Fibroblast of peridontal ligament (primary cell): ENCODE measurements around the gene OR1Q1.
"Not testable (repeated sequence)": the region's sequence is repeated elsewhere in the genome, so short reads cannot be mapped to it uniquely, and the experiment has no call there.

Source experiments
- DNase-seq: peaks from one replicate; pipeline ENCODE4 v3.0.0-alpha.2; 2010; ENCODE audit errors: extremely low read depth

The OR1Q1 gene, protein sequence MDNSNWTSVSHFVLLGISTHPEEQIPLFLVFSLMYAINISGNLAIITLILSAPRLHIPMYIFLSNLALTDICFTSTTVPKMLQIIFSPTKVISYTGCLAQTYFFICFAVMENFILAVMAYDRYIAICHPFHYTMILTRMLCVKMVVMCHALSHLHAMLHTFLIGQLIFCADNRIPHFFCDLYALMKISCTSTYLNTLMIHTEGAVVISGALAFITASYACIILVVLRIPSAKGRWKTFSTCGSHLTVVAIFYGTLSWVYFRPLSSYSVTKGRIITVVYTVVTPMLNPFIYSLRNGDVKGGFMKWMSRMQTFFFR

DNA sequence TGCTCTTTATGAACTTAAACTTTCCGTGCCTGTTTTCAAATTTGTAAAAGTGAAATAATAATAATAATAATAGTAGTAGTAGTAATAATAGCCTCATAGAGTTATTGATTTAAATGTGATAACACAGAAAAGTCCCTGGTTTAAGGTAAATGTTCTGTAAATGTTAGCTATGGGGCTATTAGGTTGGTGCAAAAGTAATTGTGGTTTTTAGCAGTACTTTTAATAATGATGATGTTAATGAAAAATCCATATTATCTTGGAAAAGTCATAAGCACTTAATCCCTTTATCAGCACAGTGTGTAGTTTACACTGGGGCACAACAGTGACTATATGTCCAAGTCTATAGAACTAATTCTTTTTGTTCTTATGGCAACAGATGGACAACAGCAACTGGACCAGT, at the start of gene OR1Q1:
TSS of gene OR1Q1 (plus strand) at position 377 of the 400 bp plus-strand sequence. CDS start at position 377, 0 bp downstream.
- no peak for DNase-seq

DNA sequence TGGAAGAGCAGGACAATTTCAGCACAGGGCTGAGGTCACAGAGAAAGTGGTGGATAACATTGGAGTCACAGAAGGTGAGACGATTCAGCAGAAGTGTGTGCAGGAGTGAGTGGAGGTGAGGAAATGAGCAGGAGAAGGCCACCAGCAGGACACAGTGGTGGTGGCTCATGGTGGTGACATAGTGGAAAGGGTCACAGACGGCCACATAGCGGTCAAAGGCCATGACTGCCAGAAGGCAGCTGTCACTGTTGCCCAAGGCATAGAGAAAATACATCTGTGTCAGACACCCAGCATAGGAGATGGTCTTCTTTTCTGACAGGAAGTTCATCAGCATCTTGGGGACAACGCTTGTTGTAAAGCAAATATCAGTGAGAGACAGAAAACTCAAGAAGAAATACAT, 46.6 kb upstream of the OR1Q1 start:
- no peak for DNase-seq

DNA sequence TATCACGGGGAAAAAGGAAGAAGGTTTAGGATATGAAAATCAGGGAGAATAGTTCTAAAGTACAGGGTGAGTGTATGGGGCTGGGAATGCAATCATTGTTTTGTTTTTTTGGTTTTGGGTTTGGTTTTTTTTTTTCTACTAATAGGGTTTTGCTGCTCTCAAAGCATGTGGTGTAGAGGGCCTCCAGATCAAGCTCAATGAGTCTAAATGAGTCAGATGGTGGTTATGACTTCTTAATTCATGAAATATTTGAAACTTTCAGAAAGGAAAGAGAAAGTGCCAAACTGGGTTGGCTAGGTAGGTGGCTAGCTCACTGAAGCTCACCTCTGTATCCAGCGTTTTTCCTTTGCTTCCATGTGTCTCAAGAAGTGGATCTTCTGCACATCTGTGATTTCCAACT, 42.1 kb upstream of the OR1Q1 start:
- DNase-seq = peak; percentile 3

DNA sequence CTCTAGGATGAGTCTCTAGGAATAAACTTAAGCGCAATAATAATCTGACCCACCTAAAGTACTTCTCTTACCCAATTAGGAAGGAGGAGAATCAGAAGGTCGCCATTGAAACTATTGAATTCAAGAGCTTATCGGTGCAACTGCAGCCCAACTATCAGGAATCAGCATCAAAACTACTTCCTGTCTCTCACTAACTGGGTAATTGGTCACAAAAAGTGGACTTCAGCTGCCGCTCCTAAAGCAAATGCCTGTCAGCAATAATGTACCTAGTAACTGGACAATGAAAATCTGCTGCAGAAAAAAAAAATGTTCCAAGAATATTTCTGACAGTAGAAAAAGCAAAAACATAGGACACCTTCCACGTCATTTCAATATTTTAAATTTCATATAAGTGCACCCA, 34.7 kb upstream of the OR1Q1 start:
- no peak for DNase-seq

DNA sequence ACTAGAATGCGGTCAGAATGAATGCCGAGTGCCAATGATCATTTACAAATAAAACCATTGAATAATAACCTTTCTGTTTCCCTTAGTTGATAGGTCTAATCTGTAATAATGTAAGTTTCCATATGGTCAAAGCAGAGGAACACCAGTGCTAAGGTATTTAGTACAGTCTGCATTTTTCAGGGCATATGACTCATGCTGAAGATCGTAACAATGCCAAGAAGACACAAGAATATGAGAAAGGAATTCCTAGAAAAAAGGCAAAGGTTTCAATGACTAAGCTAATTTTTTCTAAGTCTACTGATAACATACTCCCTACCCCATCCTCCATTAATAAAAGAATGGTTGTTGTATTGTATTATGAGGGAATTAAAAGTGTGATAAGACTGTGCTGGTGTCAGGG, 34.2 kb upstream of the OR1Q1 start:
- DNase-seq = peak; percentile 37

DNA sequence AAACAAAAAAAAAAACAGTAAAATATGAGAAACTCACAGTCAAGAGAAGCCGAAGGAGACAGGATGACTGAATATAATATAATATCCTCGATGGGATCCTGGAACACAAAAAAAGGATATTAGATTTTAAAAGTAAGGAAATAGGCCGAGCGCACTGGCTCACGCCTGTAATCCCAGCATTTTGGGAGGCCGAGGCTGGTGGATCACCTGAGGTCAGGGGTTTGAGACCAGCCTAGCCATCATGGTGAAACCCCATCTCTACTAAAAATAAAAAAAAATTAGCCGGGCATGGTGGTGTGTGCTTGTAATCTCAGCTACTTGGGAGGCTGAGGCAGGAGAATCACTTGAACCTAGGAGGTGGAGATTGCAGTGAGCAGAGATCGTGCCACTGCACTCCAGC, 31.3 kb upstream of the OR1Q1 start, which contains the start of gene OR1L8:
TSS of gene OR1L8 (minus strand) at position 101 of the 400 bp plus-strand sequence. CDS start 14,907 bp downstream, outside the sequence.
- not testable (repeated sequence) for DNase-seq

DNA sequence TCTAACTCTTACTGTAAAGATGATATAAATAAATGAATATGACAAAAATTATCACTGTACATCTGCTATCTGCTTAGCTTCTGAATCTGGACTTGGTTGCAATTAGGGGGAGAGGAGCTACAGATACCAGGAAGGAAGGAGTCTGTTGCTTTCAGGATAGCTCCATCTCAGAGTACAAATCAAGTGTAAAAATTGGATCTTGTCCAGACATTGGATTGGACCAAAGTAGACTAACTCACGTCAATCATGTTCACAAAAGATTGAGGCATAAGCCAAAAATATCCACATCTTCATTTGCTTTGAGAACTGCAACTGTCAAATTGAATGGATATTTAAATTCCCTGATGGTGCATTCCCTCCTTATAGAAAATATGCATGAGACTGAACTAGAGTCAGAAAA, 8.8 kb upstream of the OR1Q1 start:
- DNase-seq = no peak

DNA sequence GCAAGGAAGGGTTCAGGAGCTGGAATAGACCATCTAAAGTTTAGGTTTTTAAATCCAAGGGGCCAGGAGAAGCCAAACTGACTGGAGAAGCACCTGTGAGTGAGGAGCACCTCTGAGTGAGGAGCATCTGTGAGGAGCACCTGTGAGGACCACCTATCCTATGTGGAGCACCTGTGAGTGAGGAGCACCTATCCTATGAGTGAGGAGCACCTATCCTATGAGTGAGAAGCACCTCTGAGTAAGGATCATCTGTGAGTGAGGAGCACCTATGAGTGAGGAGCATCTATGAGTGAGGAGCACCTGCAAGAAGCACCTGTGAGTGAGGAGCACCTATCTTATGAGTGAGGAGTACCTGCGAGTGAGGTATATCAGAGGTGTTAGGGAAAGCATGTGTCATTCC, 8.0 kb upstream of the OR1Q1 start:
- no peak for DNase-seq

DNA sequence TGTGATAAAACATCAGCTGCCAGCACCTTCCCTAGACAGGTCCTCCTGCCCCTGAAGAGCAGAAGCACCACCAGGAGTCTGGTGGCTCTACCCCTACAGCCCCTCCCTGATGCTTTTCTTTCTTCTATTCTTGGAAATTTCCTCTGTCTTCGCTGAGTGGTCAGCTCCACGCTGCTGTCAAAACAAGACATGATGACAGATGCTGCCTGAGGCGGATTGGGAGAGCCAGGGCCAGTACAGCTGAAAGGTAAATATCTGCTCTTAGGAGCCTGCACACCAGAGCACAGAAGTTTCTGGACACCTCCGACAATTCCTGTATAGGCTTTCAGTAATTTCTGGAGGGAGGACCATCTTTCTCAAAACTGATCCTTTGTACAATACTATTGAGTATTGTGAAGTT, 4.7 kb upstream of the OR1Q1 start:
- no peak for DNase-seq

DNA sequence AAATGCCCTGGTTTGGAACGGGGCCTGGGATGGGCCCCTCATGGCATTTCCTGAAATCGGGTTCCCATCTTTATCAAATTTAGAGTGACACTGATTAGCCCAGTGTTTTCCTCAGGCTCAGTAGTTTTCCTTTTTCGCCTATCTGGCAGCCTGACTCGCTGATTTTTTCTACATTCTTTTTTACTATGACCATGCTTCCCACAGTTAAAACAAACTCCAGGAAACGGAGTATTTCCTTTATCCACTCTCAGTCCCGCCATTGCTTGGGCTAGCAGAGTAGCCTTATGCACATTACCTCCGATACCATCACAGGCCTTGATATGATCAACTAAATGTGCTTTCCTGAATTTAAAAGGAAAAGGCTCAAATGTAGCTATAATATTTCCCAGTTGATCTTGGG, 5.5 kb downstream of the OR1Q1 start:
- DNase-seq = no peak

DNA sequence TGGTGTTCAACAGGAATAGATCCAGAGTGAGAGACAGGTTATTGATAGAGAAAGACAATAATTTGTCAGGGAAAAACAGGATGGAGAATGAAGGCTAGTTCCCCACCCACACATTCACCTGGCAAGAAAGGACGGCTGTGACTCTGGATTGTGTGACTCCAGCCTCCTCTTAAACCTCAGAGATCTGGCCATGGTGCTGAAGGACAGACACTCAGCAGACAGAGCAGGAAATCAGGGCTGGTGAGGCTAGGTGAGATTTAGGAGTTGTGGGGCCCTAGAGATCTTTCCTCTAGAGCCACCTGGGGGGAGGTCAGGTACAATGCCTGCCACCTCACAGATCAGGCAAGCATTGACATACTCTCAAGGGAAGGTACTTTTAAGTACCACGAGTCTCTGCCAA, 27.7 kb downstream of the OR1Q1 start:
- DNase-seq = no peak

DNA sequence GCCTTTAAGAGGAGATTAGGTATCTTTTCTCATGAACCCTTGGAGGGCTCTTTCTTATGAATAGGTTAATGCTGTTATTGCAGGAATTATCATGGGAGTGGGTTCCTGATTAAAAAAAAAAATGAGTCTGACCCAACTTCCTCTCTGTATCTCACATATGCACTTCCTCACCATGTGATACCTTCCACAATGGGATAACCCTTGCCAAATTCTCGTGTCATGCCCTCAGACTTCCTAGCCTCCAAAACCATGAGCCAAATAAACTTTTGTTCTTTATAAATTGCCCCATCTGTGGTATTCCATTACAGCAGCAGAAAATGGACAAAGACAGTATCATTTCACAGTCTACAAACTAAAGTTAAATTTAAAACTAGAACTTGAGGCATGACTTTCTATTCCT, 41.8 kb downstream of the OR1Q1 start:
- no peak for DNase-seq

DNA sequence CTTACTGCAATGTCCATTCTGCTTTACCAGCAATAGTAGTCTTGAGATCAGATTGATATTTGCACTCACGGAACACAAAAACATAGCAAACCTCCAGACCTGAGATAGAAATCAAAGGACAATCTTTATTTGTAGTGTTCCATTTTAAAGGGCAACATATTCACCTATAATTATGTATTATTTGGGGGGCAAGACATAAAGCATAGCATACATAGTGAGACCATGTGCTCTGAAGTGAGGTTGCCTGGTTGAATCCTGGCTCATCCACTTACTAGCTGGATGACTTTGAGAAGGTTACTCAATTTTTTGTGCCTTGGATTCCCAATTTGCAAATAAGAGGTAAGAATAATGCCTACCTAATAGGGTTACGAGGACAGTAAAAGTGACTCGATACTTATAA, 43.0 kb downstream of the OR1Q1 start, which contains the start of gene OR1B1:
TSS of gene OR1B1 (minus strand) at position 101 of the 400 bp plus-strand sequence.
- no peak for DNase-seq

DNA sequence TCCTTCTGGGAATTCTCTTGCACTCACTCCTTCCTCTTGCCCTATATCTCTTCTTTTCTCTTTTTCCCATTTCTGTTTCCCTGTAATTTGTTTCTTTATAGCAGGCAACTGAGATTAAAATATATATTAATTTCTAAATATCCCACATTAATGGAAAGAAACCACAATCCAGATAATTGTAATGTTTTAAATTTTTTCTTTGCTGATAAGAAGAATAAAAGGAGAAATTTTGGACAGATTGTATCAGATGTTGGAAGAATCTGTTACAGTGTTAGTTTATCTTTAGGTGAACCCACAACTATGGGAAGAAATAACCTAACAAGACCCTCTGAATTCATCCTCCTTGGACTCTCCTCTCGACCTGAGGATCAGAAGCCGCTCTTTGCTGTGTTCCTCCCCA, 46.9 kb downstream of the OR1Q1 start, which contains the start of gene OR1L1:
TSS of gene OR1L1 (plus strand) at position 301 of the 400 bp plus-strand sequence. CDS start at position 301, 0 bp downstream.
- DNase-seq = no peak
